Stimulated activated CD8-positive, alpha-beta memory T cell treated with anti-CD3 and anti-CD28 coated beads, Interleukin-7, amount 100 ng/mL, for 1 hour (primary cell): ENCODE results near the gene ATCAY.
"Not testable (repeated sequence)": the region's sequence is repeated elsewhere in the genome, so short reads cannot be mapped to it uniquely, and the experiment has no call there.

Experiments
- DNase-seq, 2 donors: peaks; one replicate each; pipeline ENCODE4 v3.0.0-alpha.2; 2020; ENCODE audit warnings: low read depth in 2 of 2

Gene ATCAY

DNA sequence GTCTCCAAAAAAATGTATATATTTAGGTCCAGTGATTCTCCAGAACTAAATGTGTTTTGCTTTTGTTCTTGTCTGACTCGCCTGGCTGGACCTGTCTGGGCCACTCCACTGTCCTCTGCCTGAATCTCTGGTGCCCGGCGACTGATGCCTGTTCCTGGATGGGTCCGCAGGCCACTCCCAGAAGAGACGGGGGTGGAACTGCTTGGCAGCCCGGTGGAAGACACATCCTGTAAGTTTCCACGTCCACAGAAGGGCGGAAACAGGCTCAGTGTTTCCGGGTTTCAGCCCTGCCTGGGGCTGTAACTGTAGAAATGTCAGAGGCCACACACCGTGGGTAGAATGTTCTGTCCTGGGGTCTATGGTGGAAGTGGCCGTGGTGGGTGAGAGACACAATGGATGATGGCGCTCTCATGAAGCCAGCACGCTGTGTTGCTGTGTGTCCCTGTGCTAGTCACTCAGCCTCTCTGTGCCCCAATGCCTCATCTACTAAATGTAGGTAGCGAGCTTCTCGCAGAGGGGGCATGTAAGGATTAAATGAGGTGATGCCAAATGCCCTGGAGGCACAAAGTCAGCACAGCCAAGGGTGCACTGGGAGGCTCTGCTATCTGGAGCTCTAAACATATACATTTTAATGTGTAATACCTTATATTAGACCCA is 22.0 kb downstream of the ATCAY start:
- no peak for DNase-seq

DNA sequence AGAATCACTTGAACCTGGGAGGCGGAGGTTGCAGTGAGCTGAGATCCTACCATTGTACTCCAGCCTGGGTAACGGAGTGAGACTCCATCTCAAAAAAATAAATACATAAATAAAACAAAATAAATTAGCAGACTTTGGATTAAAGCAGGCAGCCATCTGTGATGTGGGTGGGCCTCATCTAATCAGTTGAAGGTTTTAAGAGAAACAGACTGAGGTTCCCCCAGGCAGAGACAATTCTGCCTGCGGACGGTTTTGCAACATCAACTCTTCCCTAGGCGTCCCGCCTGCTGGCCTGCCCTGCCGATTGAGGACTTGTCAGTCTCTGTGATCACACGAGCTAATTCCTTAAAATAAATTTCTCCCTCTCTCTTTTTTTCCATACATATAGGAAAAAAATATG is 23.7 kb downstream of the ATCAY start:
- no peak for DNase-seq

GRCh38 chr19:3907626-3908265 is 27.3 kb downstream of the ATCAY start:
- no peak for DNase-seq

- no peak for DNase-seq
These were observed 28.0 kb downstream of the ATCAY start for GRCh38 chr19:3908266-3909054.

GRCh38 chr19:3910105-3910504 is 29.6 kb downstream of the ATCAY start:
- DNase-seq: no peak

GRCh38 chr19:3914199-3914598 is 33.7 kb downstream of the ATCAY start:
- no peak for DNase-seq

- no peak for DNase-seq
These were observed 35.5 kb downstream of the ATCAY start for GRCh38 chr19:3916033-3916432.

DNA sequence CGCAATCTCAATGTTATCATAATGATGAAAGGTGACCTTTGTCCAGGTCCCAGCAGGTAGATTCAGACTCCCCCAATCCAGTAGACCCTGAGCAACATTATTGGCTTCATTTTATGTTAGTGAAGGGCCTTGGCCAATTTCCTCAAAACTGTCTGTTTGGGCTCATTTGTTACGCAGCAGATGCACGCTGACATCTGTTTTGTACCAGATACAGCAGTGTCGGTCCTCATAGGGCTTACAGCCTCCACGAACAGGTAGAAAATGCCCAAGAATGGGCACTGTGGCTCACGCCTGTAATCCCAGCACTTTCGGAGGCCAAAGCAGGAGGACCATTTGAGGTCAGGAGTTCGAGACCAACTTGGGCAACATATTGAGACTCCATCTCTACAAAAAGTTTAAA is 39.3 kb downstream of the ATCAY start:
- no peak for DNase-seq

- no peak for DNase-seq
These were observed 42.7 kb downstream of the ATCAY start for GRCh38 chr19:3923096-3923758.

- no peak for DNase-seq
These were observed 43.4 kb downstream of the ATCAY start for GRCh38 chr19:3923912-3924311.

GRCh38 chr19:3931041-3931440 is 50.6 kb downstream of the ATCAY start:
- no peak for DNase-seq

DNA sequence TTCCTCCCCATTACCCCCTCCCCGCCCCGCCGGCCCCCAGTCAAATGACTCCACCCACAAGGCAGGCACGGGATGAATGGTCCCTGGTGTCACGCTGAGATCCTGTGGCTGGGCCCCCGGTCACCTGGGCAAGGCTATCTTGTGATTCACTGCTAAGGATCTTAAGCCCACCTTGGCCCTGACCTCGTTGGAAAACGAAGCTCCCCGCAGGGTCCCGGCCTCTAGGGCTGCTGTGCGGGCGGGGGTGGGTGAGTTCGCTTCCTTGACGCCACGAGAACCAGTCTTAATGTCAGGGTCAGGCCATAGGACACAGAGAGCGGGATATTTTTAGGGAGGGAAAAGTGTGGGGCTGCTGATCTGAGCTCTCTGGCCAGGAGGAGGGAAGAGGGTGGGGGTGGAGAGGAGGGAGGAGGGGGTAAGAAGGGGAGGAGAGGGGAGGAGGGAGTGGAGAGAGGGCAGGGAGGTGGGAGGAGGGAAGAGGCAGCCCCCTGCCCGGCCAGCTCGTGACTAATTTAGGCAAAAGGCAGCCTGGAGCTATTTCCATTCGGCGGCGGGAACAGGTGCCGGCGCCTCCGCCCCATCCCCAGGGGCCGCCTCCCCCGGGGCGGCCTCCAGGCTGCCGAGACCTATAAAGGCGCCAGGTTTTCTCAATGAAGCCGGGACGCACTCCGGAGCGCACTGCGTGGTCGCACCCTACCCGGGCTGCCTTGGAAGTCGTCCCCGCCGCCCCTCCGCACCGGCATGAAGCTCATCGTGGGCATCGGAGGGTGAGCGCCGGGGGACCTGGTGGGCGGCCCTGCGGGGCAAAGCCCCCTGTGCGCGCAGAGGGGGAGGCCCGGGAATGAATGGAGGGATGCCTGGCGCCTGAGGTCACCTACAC is 52.7 kb downstream of the ATCAY start, which contains the start of gene NMRK2:
Gene NMRK2 (plus strand): TSS at position 139 of the 880 bp plus-strand sequence. CDS start 603 bp downstream, at position 742.
- DNase-seq: no peak

DNA sequence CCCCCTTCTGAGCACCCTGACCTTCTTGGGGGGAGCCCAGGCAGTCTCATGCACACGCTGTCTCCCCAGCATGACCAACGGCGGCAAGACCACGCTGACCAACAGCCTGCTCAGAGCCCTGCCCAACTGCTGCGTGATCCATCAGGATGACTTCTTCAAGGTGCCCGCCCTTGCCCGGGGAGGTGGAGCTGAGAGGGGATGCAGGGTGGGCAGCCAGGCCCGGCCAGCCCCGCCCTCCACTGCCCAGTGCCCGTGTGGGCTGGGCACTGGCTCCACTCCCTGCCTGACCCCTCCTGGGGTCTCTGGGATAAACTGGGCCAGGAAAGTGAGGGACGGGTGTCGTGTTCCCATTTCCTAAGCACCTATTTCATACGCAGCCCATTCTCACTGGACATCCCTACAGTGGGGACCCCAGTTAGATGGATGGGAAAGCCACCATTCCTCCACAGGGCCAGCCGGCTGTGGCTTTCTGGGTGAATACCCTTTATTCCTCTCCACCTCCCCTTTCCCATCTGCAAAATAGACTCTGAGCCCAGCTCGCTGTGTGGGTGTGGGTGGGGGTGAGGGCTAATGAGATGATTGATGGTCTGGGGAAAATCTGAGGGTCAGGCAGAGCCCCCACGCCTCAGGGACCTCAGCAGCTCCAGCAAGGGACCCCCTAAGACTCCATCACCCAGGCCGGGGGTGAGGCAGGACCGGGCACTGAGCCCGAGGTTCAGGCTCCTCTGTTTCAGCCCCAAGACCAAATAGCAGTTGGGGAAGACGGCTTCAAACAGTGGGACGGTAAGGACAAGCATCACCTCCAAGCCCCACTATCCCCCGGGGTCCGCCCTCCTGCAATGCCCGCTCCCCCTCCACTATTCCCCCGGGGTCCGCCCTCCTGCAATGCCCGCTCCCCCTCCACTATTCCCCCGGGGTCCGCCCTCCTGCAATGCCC is 56.3 kb downstream of the ATCAY start:
- DNase-seq: no peak

GRCh38 chr19:3938300-3938950 is 57.9 kb downstream of the ATCAY start:
- DNase-seq: not testable (repeated sequence)

GRCh38 chr19:3942790-3943409 is 62.4 kb downstream of the ATCAY start:
- DNase-seq: no peak

GRCh38 chr19:3944018-3944721 is 63.7 kb downstream of the ATCAY start:
- no peak for DNase-seq

GRCh38 chr19:3945838-3946237 is 65.4 kb downstream of the ATCAY start:
- DNase-seq: no peak

- DNase-seq: not testable (repeated sequence)
These were observed 66.9 kb downstream of the ATCAY start for GRCh38 chr19:3947316-3947933.
